ACC112 (cell line): Measurements from ENCODE around the gene SLC7A10.

Source experiments
- H2AFZ ChIP-seq: fragments of 200-600 bp; sonication (generic); one replicate; pipeline ENCODE4 v1.6.0; 2017; ENCODE audit warnings: antibody characterized with exemption, low read length; ENCODE audit not compliant: unreplicated experiment
- H3K27ac ChIP-seq: fragments of 200-600 bp; sonication (generic); 2 replicates; pipeline ENCODE4 v1.5.1; 2014; ENCODE audit warnings: low read depth, mild to moderate bottlenecking, antibody characterized with exemption, low read length, moderate library complexity
- H3K27me3 ChIP-seq: fragments of 200-600 bp; sonication (generic); 2 replicates; pipeline ENCODE4 v1.6.1; 2014; ENCODE audit warnings: mild to moderate bottlenecking, antibody characterized with exemption, low read length, moderate library complexity, mixed read lengths; ENCODE audit not compliant: insufficient read depth
- H3K36me3 ChIP-seq: fragments of 200-600 bp; sonication (generic); 2 replicates; pipeline ENCODE4 v1.6.1; 2016; ENCODE audit warnings: mild to moderate bottlenecking, antibody characterized with exemption, low read length, moderate library complexity, mixed read lengths; ENCODE audit not compliant: insufficient read depth
- H3K4me1 ChIP-seq: fragments of 200-600 bp; sonication (generic); one replicate; pipeline ENCODE4 v1.6.1; 2016; ENCODE audit warnings: low read length, mixed read lengths; ENCODE audit not compliant: insufficient read depth, unreplicated experiment, control insufficient read depth
- H3K4me3 ChIP-seq: fragments of 200-600 bp; sonication (generic); 2 replicates; pipeline ENCODE4 v1.5.1; 2014; ENCODE audit warnings: mild to moderate bottlenecking, low read depth, low read length
- H3K79me2 ChIP-seq: fragments of 200-600 bp; sonication (generic); one replicate; pipeline ENCODE4 v1.6.0; 2016; ENCODE audit warnings: low read length; ENCODE audit not compliant: control insufficient read depth, unreplicated experiment, insufficient read depth

Gene SLC7A10

DNA sequence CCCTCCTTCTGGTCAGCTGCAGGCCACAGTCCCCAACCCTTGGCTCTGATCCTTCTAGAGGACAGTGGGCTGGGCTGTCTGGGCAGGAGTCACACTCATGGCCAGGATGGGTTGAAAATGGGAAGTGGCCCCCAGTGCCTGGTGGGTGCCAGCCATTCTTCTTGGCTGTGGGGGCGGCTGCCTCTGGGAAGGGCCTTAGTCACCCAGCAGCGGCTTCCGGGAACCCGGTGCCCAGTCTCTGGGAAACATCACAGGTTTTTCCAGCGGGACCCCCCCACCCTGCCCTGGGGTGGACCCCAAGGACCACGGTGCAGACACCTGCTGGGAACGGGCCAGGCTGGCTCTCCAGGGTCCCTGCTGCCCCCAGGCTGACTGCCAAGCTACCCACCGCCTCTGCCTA, 27.3 kb upstream of the SLC7A10 start:
- no peaks in the 10 kb centered on the region for H3K79me2 ChIP-seq
- H3K36me3 ChIP-seq, result no peaks in the 10 kb centered on the region
- H3K4me1 ChIP-seq, result no peaks in the 10 kb centered on the region
- no peak overlapping the region for H3K27ac ChIP-seq
- H2AFZ ChIP-seq, result no peak overlapping the region
- H3K27me3 ChIP-seq, result no peaks in the 10 kb centered on the region
- no peak overlapping the region for H3K4me3 ChIP-seq

- no peak overlapping the region for H3K4me3 ChIP-seq
- no peaks in the 10 kb centered on the region for H3K79me2 ChIP-seq
- H3K4me1 ChIP-seq, result no peaks in the 10 kb centered on the region
- no peaks in the 10 kb centered on the region for H3K36me3 ChIP-seq
- H3K27me3 ChIP-seq, result no peaks in the 10 kb centered on the region
- H3K27ac ChIP-seq, result no peak overlapping the region
- no peak overlapping the region for H2AFZ ChIP-seq
Measured at GRCh38 chr19:33252418-33252962, 26.8 kb upstream of the SLC7A10 start.

- no peak overlapping the region for H3K27ac ChIP-seq
Measured at GRCh38 chr19:33251526-33252090, 26.0 kb upstream of the SLC7A10 start.

GRCh38 chr19:33251076-33251475, 25.4 kb upstream of the SLC7A10 start:
- Histone ChIP-seq H3K27ac (no peak overlapping the region), H3K4me3 (no peak overlapping the region)

More at GRCh38 chr19:33251526-33252090, 26.0 kb upstream of the SLC7A10 start:
- Histone ChIP-seq H3K36me3 (no peaks in the 10 kb centered on the region), H3K79me2 (no peaks in the 10 kb centered on the region), H3K27me3 (no peaks in the 10 kb centered on the region), H3K4me1 (no peaks in the 10 kb centered on the region), H3K4me3 (no peak overlapping the region), H2AFZ (no peak overlapping the region)

GRCh38 chr19:33250500-33250899, 24.9 kb upstream of the SLC7A10 start:
- Histone ChIP-seq H3K27ac (no peak overlapping the region), H3K27me3 (no peaks in the 10 kb centered on the region), H3K36me3 (no peaks in the 10 kb centered on the region), H3K4me1 (no peaks in the 10 kb centered on the region), H3K4me3 (no peak overlapping the region), H2AFZ (no peak overlapping the region), H3K79me2 (no peaks in the 10 kb centered on the region)

More at GRCh38 chr19:33251076-33251475, 25.4 kb upstream of the SLC7A10 start:
- Histone ChIP-seq H3K79me2 (no peaks in the 10 kb centered on the region), H3K27me3 (no peaks in the 10 kb centered on the region), H3K36me3 (no peaks in the 10 kb centered on the region), H3K4me1 (no peaks in the 10 kb centered on the region), H2AFZ (no peak overlapping the region)

DNA sequence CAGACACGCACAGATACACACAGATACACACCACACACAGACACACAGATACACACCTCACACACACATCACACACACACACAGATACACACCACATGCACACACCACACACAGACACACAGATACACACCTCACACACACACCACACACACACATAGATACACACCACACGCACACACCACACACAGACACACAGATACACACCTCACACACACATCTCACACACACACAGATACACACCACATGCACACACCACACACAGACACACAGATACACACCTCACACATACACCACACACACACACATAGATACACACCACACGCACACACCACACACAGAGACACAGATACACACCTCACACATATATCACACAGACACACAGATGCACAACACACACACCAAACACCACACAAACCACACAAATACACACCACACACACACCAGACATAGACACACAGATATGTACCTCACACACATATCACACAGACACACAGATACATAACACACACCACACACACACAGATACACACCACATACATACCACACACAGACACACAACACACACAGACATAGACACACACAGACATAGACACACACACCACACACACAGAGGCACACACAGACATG, 24.2 kb upstream of the SLC7A10 start:
- no peaks in the 10 kb centered on the region for H3K27me3 ChIP-seq
- no peak overlapping the region for H2AFZ ChIP-seq
- H3K4me3 ChIP-seq, result no peak overlapping the region
- H3K4me1 ChIP-seq, result no peaks in the 10 kb centered on the region
- H3K27ac ChIP-seq, result no peak overlapping the region
- H3K79me2 ChIP-seq, result no peaks in the 10 kb centered on the region
- H3K36me3 ChIP-seq, result no peaks in the 10 kb centered on the region

- Histone ChIP-seq H3K27me3 (no peaks in the 10 kb centered on the region), H3K36me3 (no peaks in the 10 kb centered on the region), H3K4me1 (no peaks in the 10 kb centered on the region), H3K79me2 (no peaks in the 10 kb centered on the region), H3K27ac (no peak overlapping the region), H3K4me3 (no peak overlapping the region), H2AFZ (no peak overlapping the region)
Measured at GRCh38 chr19:33248954-33249613, 23.4 kb upstream of the SLC7A10 start.

GRCh38 chr19:33248553-33248953, 22.9 kb upstream of the SLC7A10 start:
- Histone ChIP-seq H3K27ac (no peak overlapping the region), H3K27me3 (no peaks in the 10 kb centered on the region), H2AFZ (no peak overlapping the region), H3K4me3 (no peak overlapping the region), H3K79me2 (no peaks in the 10 kb centered on the region), H3K36me3 (no peaks in the 10 kb centered on the region), H3K4me1 (no peaks in the 10 kb centered on the region)

- Histone ChIP-seq H2AFZ (no peak overlapping the region), H3K4me1 (no peaks in the 10 kb centered on the region), H3K27ac (no peak overlapping the region)
Measured at GRCh38 chr19:33248104-33248503, 22.5 kb upstream of the SLC7A10 start.

DNA sequence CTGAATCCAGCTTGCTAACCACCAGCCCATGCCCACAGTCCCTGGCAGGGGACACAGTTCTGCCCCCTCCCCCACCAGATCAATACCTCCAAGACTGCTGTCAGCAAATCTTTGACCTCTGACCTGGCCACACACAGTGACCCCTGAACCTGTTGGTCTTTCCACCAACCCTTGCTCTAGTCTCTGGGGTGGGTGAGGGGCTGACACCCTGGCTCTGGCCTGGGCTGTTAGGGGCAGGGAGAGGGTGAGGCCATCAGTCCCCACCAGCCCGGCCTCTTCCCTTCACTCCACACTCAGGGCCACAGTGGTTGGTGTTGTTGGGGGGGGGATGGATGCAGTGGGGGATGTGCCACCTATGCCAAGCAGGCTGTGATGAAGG, 21.8 kb upstream of the SLC7A10 start:
- no peaks in the 10 kb centered on the region for H3K36me3 ChIP-seq
- H3K4me1 ChIP-seq, result no peaks in the 10 kb centered on the region
- H2AFZ ChIP-seq, result no peak overlapping the region
- no peak overlapping the region for H3K4me3 ChIP-seq
- H3K27ac ChIP-seq, result no peak overlapping the region
- no peaks in the 10 kb centered on the region for H3K79me2 ChIP-seq
- H3K27me3 ChIP-seq, result no peaks in the 10 kb centered on the region

More at GRCh38 chr19:33248104-33248503, 22.5 kb upstream of the SLC7A10 start:
- Histone ChIP-seq H3K79me2 (no peaks in the 10 kb centered on the region), H3K4me3 (no peak overlapping the region), H3K27me3 (no peaks in the 10 kb centered on the region), H3K36me3 (no peaks in the 10 kb centered on the region)
